Epithelial cell of proximal tubule (primary cell): ENCODE measurements around the gene ELF4. TPM values are rescaled to one million over a fixed set of nuclear protein-coding genes. Genes with fewer than 3 reads are reported as not detected.
A peak's percentile ranks its signal among the peaks of the same experiment; 100 is the strongest.

ENCODE experiments used
- DNase-seq: peaks from one replicate; pipeline ENCODE4 v3.0.0-alpha.2; 2011; ENCODE audit warnings: low read depth
- H3K4me3 ChIP-seq: 2 replicates; pipeline ENCODE4 v1.5.1; 2011; ENCODE audit warnings: low read depth, mild to moderate bottlenecking, low read length
- total RNA-seq: library from RNA; depleted of rRNA; stranded (reverse); fragments of >200 nt; gene quantifications from 2 replicates; pipeline ENCODE4 v1.2.3, GENCODE V29; 2015
- TF ChIP-seq, protein P1 (sequence below): conservative IDR thresholded peaks from 2 replicates; pipeline ENCODE4 v1.5.1; 2012; ENCODE audit warnings: low read depth, mild to moderate bottlenecking, low read length

The ELF4 gene
- total RNA-seq, 1 donor from 2014 or later: 19.3 TPM

DNA sequence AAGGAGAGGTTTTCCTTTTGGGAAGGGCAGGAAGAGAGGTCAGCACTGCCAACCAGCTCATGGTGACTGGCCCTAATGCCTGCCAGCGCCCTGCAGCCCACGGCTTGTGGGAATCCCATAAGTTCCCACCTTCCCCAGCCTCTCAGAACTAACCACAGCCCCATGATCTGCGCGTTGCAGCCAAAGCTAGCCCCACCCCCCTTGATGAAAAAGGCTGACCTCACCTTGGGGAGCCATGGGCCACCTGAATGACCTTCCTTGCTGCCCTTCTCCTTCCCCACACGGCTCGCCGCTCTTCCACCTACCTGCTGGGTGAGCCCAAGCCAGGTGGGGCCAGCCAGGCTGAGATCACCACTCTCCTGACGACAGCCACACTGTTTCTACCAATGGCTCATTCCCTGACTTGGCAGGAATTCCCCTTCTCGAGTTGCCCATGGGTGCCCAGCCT lies 3.9 kb upstream of the ELF4 start:
- no peak for DNase-seq
- no peak overlapping the region for H3K4me3 ChIP-seq
- TF ChIP-seq, protein P1, sequence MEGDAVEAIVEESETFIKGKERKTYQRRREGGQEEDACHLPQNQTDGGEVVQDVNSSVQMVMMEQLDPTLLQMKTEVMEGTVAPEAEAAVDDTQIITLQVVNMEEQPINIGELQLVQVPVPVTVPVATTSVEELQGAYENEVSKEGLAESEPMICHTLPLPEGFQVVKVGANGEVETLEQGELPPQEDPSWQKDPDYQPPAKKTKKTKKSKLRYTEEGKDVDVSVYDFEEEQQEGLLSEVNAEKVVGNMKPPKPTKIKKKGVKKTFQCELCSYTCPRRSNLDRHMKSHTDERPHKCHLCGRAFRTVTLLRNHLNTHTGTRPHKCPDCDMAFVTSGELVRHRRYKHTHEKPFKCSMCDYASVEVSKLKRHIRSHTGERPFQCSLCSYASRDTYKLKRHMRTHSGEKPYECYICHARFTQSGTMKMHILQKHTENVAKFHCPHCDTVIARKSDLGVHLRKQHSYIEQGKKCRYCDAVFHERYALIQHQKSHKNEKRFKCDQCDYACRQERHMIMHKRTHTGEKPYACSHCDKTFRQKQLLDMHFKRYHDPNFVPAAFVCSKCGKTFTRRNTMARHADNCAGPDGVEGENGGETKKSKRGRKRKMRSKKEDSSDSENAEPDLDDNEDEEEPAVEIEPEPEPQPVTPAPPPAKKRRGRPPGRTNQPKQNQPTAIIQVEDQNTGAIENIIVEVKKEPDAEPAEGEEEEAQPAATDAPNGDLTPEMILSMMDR: no peak

DNA sequence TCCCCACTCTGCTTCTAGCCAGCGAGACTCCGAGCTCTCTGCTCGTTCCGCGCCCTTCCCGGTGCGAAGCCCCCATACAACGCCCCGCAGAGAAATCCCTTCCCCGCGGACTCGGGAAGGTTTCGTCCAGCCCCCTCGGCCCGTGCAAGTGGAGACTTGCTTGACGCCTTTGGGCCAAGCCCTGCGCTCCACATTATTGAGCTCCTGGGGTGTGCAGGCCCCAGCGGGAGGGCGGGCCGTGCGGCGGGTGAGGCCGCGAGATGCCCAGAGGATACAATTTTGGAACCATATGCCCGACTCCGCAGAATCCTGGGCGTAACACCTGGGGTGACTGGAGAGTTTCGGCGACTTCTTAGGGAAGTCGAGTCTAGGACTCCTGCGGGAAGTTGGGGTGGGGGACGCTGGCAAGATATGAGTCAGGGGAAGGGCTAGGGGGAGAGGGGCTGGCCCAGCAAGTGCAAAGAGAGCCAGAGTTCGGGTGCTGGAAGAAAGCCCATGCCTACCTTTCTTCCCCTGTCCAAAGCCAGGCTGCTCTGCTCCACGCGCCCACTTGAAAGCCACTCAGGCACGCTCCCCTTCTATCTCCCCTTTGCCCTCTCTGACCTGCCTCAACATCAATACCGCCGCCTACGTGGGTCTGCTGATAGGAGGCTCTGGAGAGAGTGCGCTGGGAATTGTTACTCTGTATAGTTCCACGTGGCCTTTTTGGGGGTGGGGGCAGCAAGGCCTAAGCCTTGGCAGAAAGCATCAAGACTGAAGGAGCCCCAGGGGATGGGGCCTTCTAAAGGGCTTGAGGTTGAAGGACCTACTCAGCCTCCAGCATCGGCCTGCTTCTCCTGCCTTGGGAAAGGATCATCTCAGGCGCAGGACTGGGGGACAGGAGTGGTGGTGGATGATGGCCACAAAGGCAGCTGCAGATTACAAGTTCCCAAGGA lies 1.2 kb upstream of the ELF4 start:
- no peak for DNase-seq
- H3K4me3 ChIP-seq: peak overlapping the region; percentile 41
- TF ChIP-seq, protein P1: no peak

DNA sequence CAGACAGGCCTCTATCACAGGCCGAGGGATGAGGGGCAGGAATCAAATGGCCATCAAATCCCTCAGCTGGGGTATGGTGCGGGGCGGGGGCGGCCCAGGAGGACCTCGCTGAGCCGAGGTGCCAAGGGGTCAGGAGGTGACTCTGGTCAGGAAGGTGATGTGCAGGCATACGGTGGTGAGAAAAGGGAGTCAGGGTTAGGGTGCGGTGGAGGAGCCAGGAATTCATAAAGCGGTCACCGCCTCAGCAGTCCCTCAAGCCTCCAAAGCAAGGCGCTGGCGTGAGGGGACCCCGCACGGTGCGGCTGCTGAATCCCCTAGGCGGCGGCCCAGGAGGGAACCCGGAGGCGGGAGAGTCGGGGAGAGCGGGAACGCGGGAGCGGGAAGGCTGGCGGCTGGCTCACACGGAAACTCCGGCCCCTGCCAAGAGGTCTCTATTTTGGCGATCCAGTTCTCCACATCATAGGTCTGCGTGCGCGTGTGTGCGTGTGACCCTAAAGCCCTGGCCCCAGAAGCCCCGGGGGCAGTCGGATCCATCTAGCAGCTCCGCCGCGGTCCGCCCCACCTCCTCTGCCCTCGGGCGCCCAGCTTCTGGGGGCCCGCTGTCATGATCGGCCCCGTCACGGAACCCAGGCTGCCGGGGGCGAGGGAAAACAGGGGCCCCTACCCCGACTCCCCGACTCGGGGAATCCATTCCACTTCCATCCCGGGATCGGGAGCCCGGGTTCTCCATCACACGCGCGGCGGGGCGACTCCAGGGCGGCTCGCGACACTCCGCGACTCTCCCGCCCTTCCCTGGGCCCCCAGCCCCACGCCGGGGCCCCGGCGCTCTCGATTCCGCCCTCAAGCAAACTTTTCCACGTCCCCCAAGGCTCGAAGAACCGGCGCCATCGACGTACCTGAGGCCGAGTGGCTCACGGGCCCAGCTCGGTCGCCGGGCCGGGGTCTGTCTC lies 593 bp downstream of the ELF4 start:
- DNase-seq: no peak

DNA sequence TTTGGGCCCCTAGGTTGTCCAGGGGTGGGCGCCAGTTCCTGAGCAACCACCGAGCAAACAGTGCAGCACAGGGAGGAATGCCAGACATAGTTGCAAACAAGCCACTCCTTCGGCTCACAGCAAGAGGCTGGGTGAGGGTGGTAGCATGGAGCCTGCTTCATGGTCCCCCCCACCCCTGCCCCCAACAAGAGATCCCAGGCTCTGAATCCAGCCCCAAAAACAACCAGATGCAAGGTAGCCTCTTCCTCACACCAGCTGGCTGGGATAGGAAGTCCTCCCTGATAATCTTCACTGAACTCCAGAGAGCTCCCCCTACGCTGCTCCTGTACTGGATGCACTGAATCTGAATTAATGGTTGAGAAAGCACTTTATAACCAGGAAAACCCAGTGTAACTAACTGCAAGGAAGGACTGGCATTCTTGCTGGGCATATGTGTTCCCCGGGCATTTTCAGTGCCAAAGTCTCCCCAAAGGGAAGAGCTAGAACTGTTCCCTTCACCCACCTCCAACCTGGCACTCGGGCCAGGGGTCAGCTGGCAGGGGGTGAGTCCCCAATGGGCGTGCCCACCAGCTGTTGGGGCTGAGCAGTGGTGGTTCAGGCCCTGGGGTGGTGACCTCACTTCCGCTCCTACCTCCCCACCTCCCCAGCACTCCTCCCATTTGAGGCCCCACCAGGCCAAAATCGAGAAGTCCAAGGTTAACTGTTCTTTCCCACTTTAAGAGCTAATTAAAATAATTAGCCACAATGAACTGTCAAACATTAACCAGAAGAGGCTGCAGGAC lies 1.5 kb downstream of the ELF4 start:
- DNase-seq: peak; percentile 26
- TF ChIP-seq, protein P1: no peak
- H3K4me3 ChIP-seq: peak overlapping the region; percentile 68

More for the DNA sequence above, 593 bp downstream of the ELF4 start:
- TF ChIP-seq, protein P1: no peak
- peak overlapping the region; percentile 68 for H3K4me3 ChIP-seq

DNA sequence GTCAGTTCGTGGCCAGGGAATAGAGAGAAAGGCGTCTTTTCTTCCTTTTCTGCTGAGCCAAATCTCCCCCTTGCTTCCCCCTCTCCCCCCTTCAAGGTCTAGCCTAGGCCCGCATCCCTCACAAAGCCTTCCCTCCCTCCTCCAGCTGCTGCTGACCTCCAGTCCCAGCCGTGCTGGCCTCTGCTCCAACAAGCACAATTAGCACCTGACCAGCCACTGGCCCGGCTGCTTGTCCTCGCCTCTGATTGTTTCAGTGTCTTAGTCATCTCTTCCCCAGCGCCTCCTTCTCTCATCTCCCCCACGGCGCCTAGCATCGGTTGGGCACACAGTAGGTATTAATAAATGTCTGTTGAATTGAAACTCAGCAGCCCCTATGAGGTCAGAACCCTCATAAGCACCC lies 4.2 kb downstream of the ELF4 start:
- TF ChIP-seq, protein P1: no peak
- H3K4me3 ChIP-seq: no peak overlapping the region
- DNase-seq: no peak

DNA sequence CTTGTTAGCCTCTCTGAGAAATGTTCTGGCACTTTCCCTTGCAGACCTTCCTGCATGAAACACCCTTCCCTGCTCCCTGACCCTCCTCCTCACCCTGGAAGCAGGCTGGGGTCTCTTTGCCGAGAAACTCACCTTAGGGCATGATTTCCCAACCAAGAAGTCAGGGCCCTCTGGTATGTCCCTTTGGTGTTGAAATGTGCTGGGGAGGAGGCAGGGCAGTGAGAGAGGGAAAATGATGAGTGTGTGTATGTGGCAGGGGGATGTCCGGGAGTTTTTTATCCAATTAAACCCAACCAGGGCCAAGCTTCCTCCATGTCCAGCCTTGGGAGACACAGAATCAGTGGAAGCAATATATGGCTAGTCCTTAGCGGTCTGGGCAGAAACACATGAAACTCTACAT lies 5.1 kb downstream of the ELF4 start:
- H3K4me3 ChIP-seq: no peak overlapping the region
- TF ChIP-seq, protein P1: no peak
- no peak for DNase-seq
